Omental fat pad (tissue), 4 donors: ENCODE measurements around the gene TDRD9. TPM values are rescaled to one million over a fixed set of nuclear protein-coding genes. Genes with fewer than 3 reads are reported as not detected.

Source experiments
- ATAC-seq: fragments of 150-250 bp; one replicate; pipeline ENCODE4 v1.9.1; 2016; ENCODE audit warnings: mild to moderate bottlenecking, moderate library complexity; ENCODE audit not compliant: low FRiP score
- DNase-seq: peaks from one replicate; pipeline ENCODE4 v3.0.0-alpha.2; 2019; ENCODE audit warnings: low spot score
- CTCF ChIP-seq, 3 donors: fragments of 450-650 bp; IDR thresholded peaks; one replicate each; pipeline ENCODE4 v1.5.1; 2016 to 2017; ENCODE audit warnings: antibody characterized with exemption in 3 of 3, mild to moderate bottlenecking in 3 of 3, moderate library complexity in 2 of 3
- total RNA-seq, 4 donors: library from RNA; depleted of rRNA; stranded (reverse); fragments of >200 nt; gene quantifications; one replicate each; pipeline ENCODE4 v1.1.0, GENCODE V29; 2016

Gene TDRD9
- total RNA-seq, 4 donors from 2014 or later: 0.28 to 8.0 (median 1.1) TPM

GRCh38 chr14:103989034-103989433 lies 60.8 kb downstream of the TDRD9 start:
- TF ChIP-seq CTCF (IDR thresholded peaks at IDR 0.05): no peak
- ATAC-seq: no peak
- DNase-seq: no peak

- no peak for TF ChIP-seq CTCF (IDR thresholded peaks at IDR 0.05)
- DNase-seq (no peak), ATAC-seq (no peak)
Observed at GRCh38 chr14:103989964-103990363, 61.7 kb downstream of the TDRD9 start.

GRCh38 chr14:103994535-103995184 lies 66.4 kb downstream of the TDRD9 start:
- DNase-seq: no peak
- ATAC-seq: no peak
- no peak for TF ChIP-seq CTCF (IDR thresholded peaks at IDR 0.05)

- no peak for ATAC-seq
- no peak for DNase-seq
- no peak for TF ChIP-seq CTCF (IDR thresholded peaks at IDR 0.05)
Observed at GRCh38 chr14:103995876-103996275, 67.6 kb downstream of the TDRD9 start.

- ATAC-seq: no peak
- DNase-seq: no peak
- no peak for TF ChIP-seq CTCF (IDR thresholded peaks at IDR 0.05)
Observed at GRCh38 chr14:103997391-103997790, 69.1 kb downstream of the TDRD9 start.

- ATAC-seq: no peak
- TF ChIP-seq CTCF (IDR thresholded peaks at IDR 0.05): no peak
- DNase-seq: no peak
Observed at GRCh38 chr14:103998027-103998426, 69.8 kb downstream of the TDRD9 start.

GRCh38 chr14:103999795-104000440 lies 71.7 kb downstream of the TDRD9 start:
- DNase-seq (no peak), ATAC-seq (no peak)
- TF ChIP-seq CTCF (IDR thresholded peaks at IDR 0.05): no peak
